Stimulated activated CD8-positive, alpha-beta memory T cell treated with anti-CD3 and anti-CD28 coated beads, Interleukin-7, amount 100 ng/mL, for 1 hour (primary cell): ENCODE results near the gene TMED1.
"Not testable (repeated sequence)": the region's sequence is repeated elsewhere in the genome, so short reads cannot be mapped to it uniquely, and the experiment has no call there.

Experiments used
- DNase-seq, 2 donors: peaks; one replicate each; pipeline ENCODE4 v3.0.0-alpha.2; 2020; ENCODE audit warnings: low read depth in 2 of 2

The TMED1 gene

GRCh38 chr19:10862561-10863106 is 26.6 kb upstream of the TMED1 start:
- no peak for DNase-seq

GRCh38 chr19:10861103-10861651 is 25.2 kb upstream of the TMED1 start:
- no peak for DNase-seq

- DNase-seq: no peak
These were observed 22.3 kb upstream of the TMED1 start for GRCh38 chr19:10858204-10858828.

GRCh38 chr19:10856899-10857298 is 20.9 kb upstream of the TMED1 start:
- not testable (repeated sequence) for DNase-seq

- DNase-seq: no peak
These were observed 20.0 kb upstream of the TMED1 start for GRCh38 chr19:10855879-10856522.

- no peak for DNase-seq
These were observed 18.5 kb upstream of the TMED1 start for GRCh38 chr19:10854350-10855089.

GRCh38 chr19:10852941-10853340 is 16.9 kb upstream of the TMED1 start:
- no peak for DNase-seq

GRCh38 chr19:10852098-10852800 is 16.2 kb upstream of the TMED1 start:
- no peak for DNase-seq

GRCh38 chr19:10850631-10851030 is 14.6 kb upstream of the TMED1 start:
- no peak for DNase-seq

- no peak for DNase-seq
These were observed 12.3 kb upstream of the TMED1 start, which contains the start of gene C19orf38 for GRCh38 chr19:10848230-10848856. C19orf38 (plus strand) TSS chr19:10848415; CDS start chr19:10848509, 94 bp downstream.

- no peak for DNase-seq
These were observed 10.6 kb upstream of the TMED1 start for GRCh38 chr19:10846500-10847202.

- no peak for DNase-seq
These were observed 6.8 kb upstream of the TMED1 start for GRCh38 chr19:10842788-10843187.

- no peak for DNase-seq
These were observed 3.4 kb upstream of the TMED1 start for GRCh38 chr19:10839114-10840050.

- no peak for DNase-seq
These were observed 2.4 kb upstream of the TMED1 start for GRCh38 chr19:10838377-10838776.

GRCh38 chr19:10837649-10838048 is 1.6 kb upstream of the TMED1 start:
- DNase-seq: not testable (repeated sequence)

GRCh38 chr19:10836479-10837330 is 693 bp upstream of the TMED1 start:
- DNase-seq: no peak

GRCh38 chr19:10835089-10835753 is 791 bp downstream of the TMED1 start:
- DNase-seq: no peak

GRCh38 chr19:10832939-10833296 is 3.1 kb downstream of the TMED1 start:
- DNase-seq: no peak
